PC-9 (cell line): ENCODE results near the gene GMDS. TPM values are rescaled to one million over a fixed set of nuclear protein-coding genes. Genes with fewer than 3 reads are reported as not detected.

Experiments used
- BruUV-seq: library from RNA; stranded (reverse); fragments of 400-500 nt; replicated peaks from 2 replicates; lab custom pipeline; 2021; lab: Mats Ljungman, UMichigan
- CTCF ChIA-PET: fragments of 300-600 bp; sonication (Branson Sonifier 250); formaldehyde crosslinking; loops from one replicate; lab custom pipeline; 2022; ENCODE audit warnings: antibody characterized with exemption; lab: Charles Lee
- POLR2A ChIA-PET: fragments of 300-600 bp; sonication (Branson Sonifier 250); formaldehyde crosslinking; loops from one replicate; lab custom pipeline; 2022; ENCODE audit warnings: antibody characterized with exemption; ENCODE audit not compliant: unreplicated experiment; lab: Charles Lee
- DNase-seq, 2 experiments: peaks; one replicate each; pipeline versions ENCODE4 v3.0.0 to v3.0.0-alpha.2; 2015 to 2022; ENCODE audit warnings: mixed read lengths in 1 of 2
- H2AFZ ChIP-seq: fragments of 200-600 bp; sonication (generic); 2 replicates; pipeline ENCODE4 v1.8.1; 2017; ENCODE audit warnings: antibody characterized with exemption
- H3F3A ChIP-seq: fragments of 200-600 bp; sonication (generic); 2 replicates; pipeline ENCODE4 v1.8.1; 2017; ENCODE audit warnings: antibody characterized with exemption, mild to moderate bottlenecking, low read depth; ENCODE audit not compliant: insufficient read depth
- H3K27ac ChIP-seq: fragments of 200-600 bp; sonication (generic); 2 replicates; pipeline ENCODE4 v1.6.1; 2016; ENCODE audit warnings: mixed run types
- H3K27me3 ChIP-seq: fragments of 200-600 bp; sonication (generic); 2 replicates; pipeline ENCODE4 v1.6.1; 2016; ENCODE audit warnings: low read depth, mixed run types; ENCODE audit not compliant: insufficient read depth
- H3K36me3 ChIP-seq: fragments of 200-600 bp; sonication (generic); 2 replicates; pipeline ENCODE4 v1.6.1; 2016; ENCODE audit warnings: low read depth, mixed run types
- H3K4me1 ChIP-seq: fragments of 200-600 bp; sonication (generic); replicated peaks from 2 replicates; pipeline ENCODE4 v1.6.1; 2016; ENCODE audit warnings: mixed run types; ENCODE audit not compliant: insufficient read depth
- H3K4me2 ChIP-seq: fragments of 200-600 bp; sonication (generic); 2 replicates; pipeline ENCODE4 v1.6.1; 2017; ENCODE audit warnings: mixed run types
- H3K4me3 ChIP-seq: fragments of 200-600 bp; sonication (generic); 2 replicates; pipeline ENCODE4 v1.6.1; 2016; ENCODE audit warnings: mixed run types
- H3K79me2 ChIP-seq: fragments of 200-600 bp; sonication (generic); 2 replicates; pipeline ENCODE4 v1.6.1; 2017; ENCODE audit warnings: low read depth, mixed run types
- H3K9me2 ChIP-seq: fragments of 200-600 bp; sonication (generic); 2 replicates; pipeline ENCODE4 v1.8.1; 2017; ENCODE audit warnings: mild to moderate bottlenecking; ENCODE audit not compliant: insufficient read depth
- H3K9me3 ChIP-seq: fragments of 200-600 bp; sonication (generic); 2 replicates; pipeline ENCODE4 v1.8.1; 2016; ENCODE audit warnings: low read depth; ENCODE audit not compliant: insufficient read depth
- H4K20me1 ChIP-seq: fragments of 200-600 bp; sonication (generic); 2 replicates; pipeline ENCODE4 v1.8.1; 2017; ENCODE audit not compliant: insufficient read depth
- CTCF ChIP-seq: fragments of 200-600 bp; sonication (generic); conservative IDR thresholded peaks from 2 replicates; pipeline ENCODE4 v1.6.1; 2017; ENCODE audit warnings: mixed run types, antibody characterized with exemption, mild to moderate bottlenecking, moderate library complexity
- EZH2 ChIP-seq: fragments of 200-600 bp; sonication (generic); IDR thresholded peaks from 2 replicates; pipeline ENCODE4 v1.8.0; 2017; ENCODE audit warnings: antibody characterized with exemption, low read depth
- intact Hi-C: fragments of 100-400 bp; cut with micrococcal nuclease; formaldehyde crosslinking; loops from one replicate; pipeline ENCODE4 v1.10.0; 2022; ENCODE audit not compliant: unreplicated experiment
- total RNA-seq: library from RNA; stranded (reverse); gene quantifications from 2 replicates; pipeline ENCODE4 v1.2.3, GENCODE V29; 2021

Gene GMDS
- total RNA-seq, 1 experiment from 2014 or later: 30.1 TPM

DNA sequence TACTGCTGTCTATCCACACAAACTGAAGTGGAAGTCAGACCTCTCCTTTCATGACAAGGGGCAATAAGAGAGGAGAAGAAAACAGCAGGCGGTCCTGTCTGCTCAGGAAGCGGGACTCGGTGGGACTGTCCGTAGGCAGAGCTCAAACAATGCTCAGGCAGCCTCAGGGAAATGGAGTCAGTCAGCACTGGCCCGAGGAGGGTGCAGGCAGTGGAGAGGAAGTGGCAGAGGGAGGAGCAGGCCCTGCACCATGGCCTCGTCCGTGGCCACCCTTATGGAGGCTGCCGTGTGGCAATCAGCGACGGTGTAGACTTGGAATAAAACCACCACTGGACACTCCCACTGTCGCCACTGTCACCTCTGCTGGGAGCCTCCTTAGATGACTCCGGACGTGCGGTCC lies 616.1 kb downstream of the GMDS start:
- H3F3A ChIP-seq: peaks cover 34% of the 10 kb centered on the region
- no peak for DNase-seq
- POLR2A ChIA-PET: interaction anchor here (0.6 kb wide), 1 partner anchor 58 kb away, joined by 4 read pairs; no protein-coding TSS in a partner anchor
- no peaks in the 10 kb centered on the region for H3K9me2 ChIP-seq
- H2AFZ ChIP-seq: no peak overlapping the region
- no peak overlapping the region for H3K27ac ChIP-seq
- CTCF ChIA-PET: no interaction called here
- no TSS peak for BruUV-seq
- H3K36me3 ChIP-seq: no peaks in the 10 kb centered on the region
- H3K4me1 ChIP-seq: peaks cover 37% of the 10 kb centered on the region
- no peaks in the 10 kb centered on the region for H3K79me2 ChIP-seq
- no peaks in the 10 kb centered on the region for H4K20me1 ChIP-seq
- no peak overlapping the region for H3K4me3 ChIP-seq
- intact Hi-C loops: no loop called here
- H3K27me3 ChIP-seq: no peaks in the 10 kb centered on the region
- TF ChIP-seq CTCF (no peak), EZH2 (no peak)
- H3K9me3 ChIP-seq: no peaks in the 10 kb centered on the region
- no peak overlapping the region for H3K4me2 ChIP-seq

DNA sequence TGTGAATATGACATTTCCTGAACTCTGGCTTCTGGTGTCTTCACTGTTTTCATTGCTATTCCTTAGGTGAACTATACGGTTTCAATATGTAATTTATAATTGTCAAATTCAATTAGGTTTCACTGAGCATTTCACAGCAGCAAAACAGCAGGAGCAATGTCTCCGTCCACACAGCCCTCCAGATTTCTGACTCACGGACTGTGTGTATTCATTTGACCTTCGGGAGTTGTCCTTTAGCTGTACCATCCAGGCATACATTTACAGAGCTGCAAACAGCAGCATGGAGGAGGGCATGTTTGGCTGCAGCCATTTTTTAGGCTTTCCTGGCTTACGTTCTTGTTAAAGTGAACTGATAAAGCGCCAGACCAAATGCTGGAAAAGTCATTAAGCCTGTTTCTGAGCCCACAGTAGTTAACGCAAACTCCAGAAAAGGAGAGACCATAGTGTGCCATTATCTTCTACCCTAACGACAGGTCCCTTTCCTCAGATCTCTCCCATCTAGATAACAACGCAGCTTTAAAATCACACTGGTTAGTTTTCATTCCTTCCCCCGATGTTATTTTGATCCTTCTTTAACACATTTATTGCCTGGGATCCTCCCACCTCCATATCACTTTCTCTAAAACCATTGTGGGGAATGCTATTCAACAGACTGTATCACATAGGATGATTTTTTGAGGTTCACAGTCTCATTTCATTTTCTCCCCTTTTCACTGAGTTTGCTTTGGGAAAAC lies 617.4 kb downstream of the GMDS start:
- intact Hi-C loops: no loop called here
- Histone ChIP-seq H3K79me2 (no peaks in the 10 kb centered on the region), H3K27ac (no peak overlapping the region), H3K36me3 (no peaks in the 10 kb centered on the region), H3K9me3 (no peaks in the 10 kb centered on the region), H3K27me3 (no peaks in the 10 kb centered on the region), H3K4me2 (no peak overlapping the region), H4K20me1 (no peaks in the 10 kb centered on the region), H3F3A (peaks cover 34% of the 10 kb centered on the region), H3K9me2 (no peaks in the 10 kb centered on the region), H3K4me1 (peaks cover 37% of the 10 kb centered on the region), H2AFZ (no peak overlapping the region), H3K4me3 (no peak overlapping the region)
- BruUV-seq: no TSS peak
- no peak for DNase-seq
- TF ChIP-seq CTCF: no peak
- TF ChIP-seq EZH2: no peak
- ChIA-PET POLR2A (interaction anchor here (0.6 kb wide), 1 partner anchor 400 kb away, joined by 6 read pairs; no protein-coding TSS in a partner anchor), CTCF (no interaction called here)

DNA sequence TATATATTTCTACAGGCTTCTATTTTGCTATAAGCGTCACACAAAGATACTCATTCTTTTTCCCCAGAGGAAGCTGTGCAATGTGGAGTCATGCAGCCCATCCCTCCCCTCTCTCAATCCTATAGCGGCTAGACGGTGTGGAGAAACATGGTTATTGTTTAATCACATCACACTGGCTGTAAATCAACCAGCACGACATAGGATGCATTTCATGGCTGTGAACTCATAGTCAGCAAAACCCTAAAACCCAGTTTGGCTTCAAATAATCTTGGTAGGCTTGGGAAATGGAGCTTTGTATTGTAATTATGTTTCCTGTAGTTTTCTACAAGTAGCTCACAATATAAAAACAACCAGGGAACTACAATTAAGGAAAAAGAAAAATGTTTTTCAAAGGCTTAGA lies 618.9 kb downstream of the GMDS start:
- intact Hi-C loops: no loop called here

More for the DNA sequence above, 618.9 kb downstream of the GMDS start:
- Histone ChIP-seq H3K4me3 (no peak overlapping the region), H3K27me3 (no peaks in the 10 kb centered on the region), H3K9me2 (no peaks in the 10 kb centered on the region), H4K20me1 (no peaks in the 10 kb centered on the region), H2AFZ (no peak overlapping the region), H3K4me1 (peaks cover 24% of the 10 kb centered on the region), H3K36me3 (no peaks in the 10 kb centered on the region), H3F3A (peaks cover 24% of the 10 kb centered on the region), H3K79me2 (no peaks in the 10 kb centered on the region), H3K4me2 (no peak overlapping the region), H3K27ac (no peak overlapping the region), H3K9me3 (no peaks in the 10 kb centered on the region)
- ChIA-PET POLR2A (interaction anchor here (0.6 kb wide), 1 partner anchor 82 kb away, joined by 7 read pairs; no protein-coding TSS in a partner anchor), CTCF (no interaction called here)
- no peak for DNase-seq
- BruUV-seq: no TSS peak
- TF ChIP-seq CTCF (no peak), EZH2 (no peak)
